ENCODE data around the gene GOLGA8J.
"Not testable (repeated sequence)": the region's sequence is repeated elsewhere in the genome, so short reads cannot be mapped to it uniquely, and the experiment has no call there.

GOLGA8J gene

DNA sequence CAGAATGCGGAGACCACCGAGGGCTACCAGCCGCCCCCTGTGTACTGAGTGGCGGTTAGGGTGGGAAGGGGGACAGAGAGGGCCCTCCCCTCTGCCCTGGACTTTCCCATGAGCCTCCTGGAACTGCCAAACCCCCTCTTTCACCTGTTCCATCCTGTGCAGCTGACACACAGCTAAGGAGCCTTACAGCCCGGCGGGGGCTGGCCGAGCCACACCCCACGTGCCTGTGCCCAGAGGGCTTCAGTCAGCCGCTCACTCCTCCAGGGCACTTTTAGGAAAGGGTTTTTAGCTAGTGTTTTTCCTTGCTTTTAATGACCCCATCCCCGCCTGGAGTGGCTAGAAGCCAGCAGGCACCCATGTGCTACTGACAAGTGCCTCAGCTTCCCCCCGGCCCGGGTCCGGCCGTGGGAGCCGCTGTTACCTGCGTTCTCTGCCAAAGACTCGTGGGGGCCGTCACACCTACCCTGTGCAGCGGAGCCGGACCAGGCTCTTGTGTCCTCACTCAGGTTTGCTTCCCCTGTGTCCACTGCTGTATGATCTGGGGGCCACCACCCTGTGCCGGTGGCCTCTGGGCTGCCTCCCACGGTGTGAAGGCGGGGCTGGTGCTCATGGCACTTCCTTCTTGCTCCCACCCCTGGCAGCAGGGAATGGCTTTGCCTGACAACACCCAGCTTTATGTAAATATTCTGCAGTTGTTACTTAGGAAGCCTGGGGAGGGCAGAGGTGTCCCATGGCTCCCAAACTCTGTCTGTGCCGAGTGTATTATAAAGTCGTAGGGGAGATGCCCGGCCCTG lies 37.3 kb upstream of the GOLGA8J start:
- H3K4me1 ChIP-seq (ENCODE audit: control insufficient read depth, insufficient read depth, low read length); H3K9ac ChIP-seq (ENCODE audit: low read length in 2 of 2); H3K27me3 ChIP-seq (ENCODE audit: control insufficient read depth in 1 of 2, insufficient read depth in 2 of 2, low read length in 2 of 2); H3K36me3 ChIP-seq (ENCODE audit: control insufficient read depth in 2 of 2, insufficient read depth in 2 of 2, low read length in 2 of 2); H3K9me3 ChIP-seq (ENCODE audit: control insufficient read depth in 2 of 2, low read length in 2 of 2); H3K27ac ChIP-seq (ENCODE audit: low read length); H3K4me3 ChIP-seq (ENCODE audit: low read length in 2 of 2): not testable (repeated sequence)

- H3K27me3 ChIP-seq (ENCODE audit: control insufficient read depth in 1 of 2, insufficient read depth in 2 of 2, low read length in 2 of 2): peaks cover 0 to 3% of the 10 kb centered on the region in 2 donors
Observed at GRCh38 chr15:30046430-30046829, 36.3 kb upstream of the GOLGA8J start.

DNA sequence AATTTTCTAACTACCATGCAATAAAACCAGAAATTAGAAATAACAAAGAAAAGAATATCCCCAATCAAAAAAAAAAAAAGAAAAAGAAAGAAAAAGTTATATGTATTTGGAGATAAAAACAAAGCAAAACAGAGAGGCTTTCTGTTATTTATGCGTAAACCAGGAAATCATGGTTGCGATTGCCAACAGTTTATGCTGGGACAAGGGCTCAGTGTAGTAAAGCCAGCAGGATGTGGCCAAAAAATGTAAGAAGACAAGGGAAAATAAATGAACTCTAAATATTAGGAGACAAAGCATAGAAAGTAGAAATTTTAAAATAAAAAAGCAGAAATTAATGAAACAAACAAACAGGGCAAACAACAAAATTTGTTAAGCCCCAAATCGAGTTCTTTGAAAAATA lies 27.2 kb upstream of the GOLGA8J start:
- no peaks in the 10 kb centered on the region for H3K4me1 ChIP-seq (ENCODE audit: control insufficient read depth, insufficient read depth, low read length)
- no peaks in the 10 kb centered on the region for H3K36me3 ChIP-seq (ENCODE audit: control insufficient read depth in 2 of 2, insufficient read depth in 2 of 2, low read length in 2 of 2)
- no peak overlapping the region for H3K27ac ChIP-seq (ENCODE audit: low read length)
- H3K4me3 ChIP-seq (ENCODE audit: low read length in 2 of 2): no peak overlapping the region
- H3K9ac ChIP-seq (ENCODE audit: low read length in 2 of 2): no peak overlapping the region
- no peaks in the 10 kb centered on the region for H3K9me3 ChIP-seq (ENCODE audit: control insufficient read depth in 2 of 2, low read length in 2 of 2)
- H3K27me3 ChIP-seq (ENCODE audit: control insufficient read depth in 1 of 2, insufficient read depth in 2 of 2, low read length in 2 of 2): no peaks in the 10 kb centered on the region

More at GRCh38 chr15:30046430-30046829, 36.3 kb upstream of the GOLGA8J start:
- Histone ChIP-seq H3K27ac (ENCODE audit: low read length) (no peak overlapping the region), H3K4me3 (ENCODE audit: low read length in 2 of 2) (no peak overlapping the region), H3K9me3 (ENCODE audit: control insufficient read depth in 2 of 2, low read length in 2 of 2) (no peaks in the 10 kb centered on the region), H3K36me3 (ENCODE audit: control insufficient read depth in 2 of 2, insufficient read depth in 2 of 2, low read length in 2 of 2) (no peaks in the 10 kb centered on the region), H3K9ac (ENCODE audit: low read length in 2 of 2) (no peak overlapping the region), H3K4me1 (ENCODE audit: control insufficient read depth, insufficient read depth, low read length) (no peaks in the 10 kb centered on the region)

DNA sequence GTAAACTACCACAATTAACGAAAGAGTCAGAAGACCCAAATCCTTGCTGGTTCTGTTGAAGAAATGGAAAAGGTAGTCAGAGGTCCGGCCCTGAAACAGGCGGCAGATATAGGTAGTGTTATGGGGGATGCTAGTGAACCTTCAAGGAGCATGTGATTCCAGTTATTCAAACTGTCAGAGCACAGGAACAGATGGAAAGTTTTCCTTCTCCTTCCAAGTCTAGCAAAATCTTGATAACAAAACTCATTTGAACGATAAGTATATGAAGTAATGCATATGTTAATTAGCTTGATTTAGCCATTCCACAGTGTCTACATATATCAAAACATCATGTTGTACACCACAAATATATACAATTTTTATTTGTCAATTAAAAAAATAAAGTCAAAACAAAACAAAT lies 26.6 kb upstream of the GOLGA8J start:
- Histone ChIP-seq H3K27ac (ENCODE audit: low read length) (no peak overlapping the region), H3K9me3 (ENCODE audit: control insufficient read depth in 2 of 2, low read length in 2 of 2) (no peaks in the 10 kb centered on the region), H3K4me1 (ENCODE audit: control insufficient read depth, insufficient read depth, low read length) (no peaks in the 10 kb centered on the region), H3K36me3 (ENCODE audit: control insufficient read depth in 2 of 2, insufficient read depth in 2 of 2, low read length in 2 of 2) (no peaks in the 10 kb centered on the region), H3K9ac (ENCODE audit: low read length in 2 of 2) (no peak overlapping the region), H3K4me3 (ENCODE audit: low read length in 2 of 2) (no peak overlapping the region), H3K27me3 (ENCODE audit: control insufficient read depth in 1 of 2, insufficient read depth in 2 of 2, low read length in 2 of 2) (no peaks in the 10 kb centered on the region)

- H3K9ac ChIP-seq (ENCODE audit: low read length in 2 of 2): no peak overlapping the region
- H3K9me3 ChIP-seq (ENCODE audit: control insufficient read depth in 2 of 2, low read length in 2 of 2): no peaks in the 10 kb centered on the region
- H3K4me1 ChIP-seq (ENCODE audit: control insufficient read depth, insufficient read depth, low read length): no peaks in the 10 kb centered on the region
- H3K4me3 ChIP-seq (ENCODE audit: low read length in 2 of 2): no peak overlapping the region
- H3K36me3 ChIP-seq (ENCODE audit: control insufficient read depth in 2 of 2, insufficient read depth in 2 of 2, low read length in 2 of 2): no peaks in the 10 kb centered on the region
- H3K27me3 ChIP-seq (ENCODE audit: control insufficient read depth in 1 of 2, insufficient read depth in 2 of 2, low read length in 2 of 2): no peaks in the 10 kb centered on the region
- no peak overlapping the region for H3K27ac ChIP-seq (ENCODE audit: low read length)
Observed at GRCh38 chr15:30059771-30060170, 23.0 kb upstream of the GOLGA8J start.

DNA sequence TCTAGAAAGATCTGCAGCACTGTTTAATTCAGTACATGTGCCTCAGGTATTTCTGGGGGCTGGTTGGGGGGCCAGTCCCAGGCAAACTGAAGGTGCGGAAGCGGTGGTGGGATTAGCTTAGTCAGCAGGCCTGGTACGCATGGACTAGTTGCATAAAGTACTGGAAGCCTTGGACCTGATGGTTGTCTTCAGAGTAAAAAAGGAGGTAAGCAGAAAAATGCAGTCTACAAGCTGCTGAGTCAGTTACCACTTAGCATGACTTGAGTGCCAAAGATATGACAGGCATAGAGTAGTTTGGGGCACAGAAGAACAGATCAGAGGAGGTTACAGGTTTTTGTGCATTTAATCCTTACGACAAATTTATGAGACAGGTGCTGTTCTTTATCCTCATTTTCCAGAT lies 19.9 kb upstream of the GOLGA8J start:
- Histone ChIP-seq H3K4me1 (ENCODE audit: control insufficient read depth, insufficient read depth, low read length) (no peaks in the 10 kb centered on the region), H3K4me3 (ENCODE audit: low read length in 2 of 2) (no peak overlapping the region), H3K9me3 (ENCODE audit: control insufficient read depth in 2 of 2, low read length in 2 of 2) (no peaks in the 10 kb centered on the region), H3K9ac (ENCODE audit: low read length in 2 of 2) (no peak overlapping the region), H3K36me3 (ENCODE audit: control insufficient read depth in 2 of 2, insufficient read depth in 2 of 2, low read length in 2 of 2) (no peaks in the 10 kb centered on the region), H3K27ac (ENCODE audit: low read length) (no peak overlapping the region), H3K27me3 (ENCODE audit: control insufficient read depth in 1 of 2, insufficient read depth in 2 of 2, low read length in 2 of 2) (no peaks in the 10 kb centered on the region)

DNA sequence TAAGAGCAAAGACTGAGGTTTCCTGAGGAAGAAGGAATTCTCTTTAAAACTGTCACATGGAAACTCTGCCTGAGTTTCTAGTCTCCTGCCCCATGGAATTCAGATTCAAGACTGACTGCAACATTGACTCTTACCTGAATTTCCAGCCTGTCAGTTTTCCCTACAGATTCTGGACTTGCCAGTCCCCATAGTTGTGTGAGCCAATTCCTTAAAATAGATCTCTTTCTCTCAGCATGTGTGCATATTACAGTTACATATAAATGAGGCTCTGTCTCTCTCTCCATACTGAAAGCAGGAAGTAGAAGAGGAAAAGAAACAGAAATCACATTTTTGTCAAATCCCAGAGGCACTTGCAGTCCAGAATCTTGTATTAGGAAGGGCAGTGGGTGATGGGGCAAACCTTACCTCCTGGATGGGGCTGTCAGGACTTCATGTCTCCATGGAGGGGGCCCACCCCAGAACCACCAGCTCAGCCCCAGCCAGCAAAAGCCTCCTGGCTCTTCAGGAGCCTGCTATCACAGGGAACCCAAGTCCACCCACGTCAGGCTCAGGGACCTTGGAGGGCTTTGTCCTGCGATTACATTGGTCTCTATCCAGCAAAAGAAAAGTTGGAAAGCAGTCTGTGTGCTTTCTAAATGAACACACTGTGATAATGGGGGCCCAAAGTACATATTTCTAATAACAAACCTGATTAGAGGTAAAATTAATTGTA lies 18.8 kb upstream of the GOLGA8J start:
- no peak overlapping the region for H3K9ac ChIP-seq (ENCODE audit: low read length in 2 of 2)
- no peaks in the 10 kb centered on the region for H3K27me3 ChIP-seq (ENCODE audit: control insufficient read depth in 1 of 2, insufficient read depth in 2 of 2, low read length in 2 of 2)
- no peak overlapping the region for H3K27ac ChIP-seq (ENCODE audit: low read length)
- H3K36me3 ChIP-seq (ENCODE audit: control insufficient read depth in 2 of 2, insufficient read depth in 2 of 2, low read length in 2 of 2): no peaks in the 10 kb centered on the region
- no peaks in the 10 kb centered on the region for H3K4me1 ChIP-seq (ENCODE audit: control insufficient read depth, insufficient read depth, low read length)
- no peak overlapping the region for H3K4me3 ChIP-seq (ENCODE audit: low read length in 2 of 2)
- H3K9me3 ChIP-seq (ENCODE audit: control insufficient read depth in 2 of 2, low read length in 2 of 2): no peaks in the 10 kb centered on the region

DNA sequence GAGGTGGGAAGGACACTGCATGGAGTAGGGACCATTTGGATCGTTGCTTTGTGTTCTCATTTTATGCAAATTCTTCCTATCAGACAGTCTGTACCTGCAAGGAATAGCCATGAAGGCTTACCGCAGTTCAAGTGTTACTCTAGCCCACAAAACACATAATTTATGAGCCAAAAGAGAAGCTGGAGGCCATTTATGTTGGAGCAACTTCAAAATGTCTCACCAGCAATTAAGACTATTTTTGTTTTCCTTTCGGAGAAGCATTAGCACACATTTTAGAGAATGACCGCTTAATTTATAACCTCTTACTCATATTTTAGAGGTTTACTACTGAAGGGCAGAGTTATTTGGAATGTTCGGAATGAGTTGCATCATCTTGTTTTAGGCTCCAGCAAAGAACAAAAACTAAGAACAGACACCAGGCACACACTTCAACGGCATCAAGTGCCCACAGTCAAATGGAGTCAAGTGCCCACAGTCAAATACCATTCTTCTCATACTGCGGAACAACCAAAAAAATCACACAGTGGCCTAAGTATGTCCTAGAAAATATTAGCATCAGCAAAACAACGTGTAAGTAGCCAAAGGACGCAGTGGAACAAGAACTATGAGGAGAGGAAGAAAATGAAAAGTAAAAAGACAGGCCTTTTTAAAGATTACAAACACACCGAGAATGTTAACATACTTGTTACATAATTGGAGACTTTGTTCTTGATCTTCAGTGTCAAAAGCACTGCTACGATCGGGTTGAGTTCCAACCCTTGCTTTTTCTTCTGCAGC lies 17.5 kb upstream of the GOLGA8J start:
- H3K4me1 ChIP-seq (ENCODE audit: control insufficient read depth, insufficient read depth, low read length): no peaks in the 10 kb centered on the region
- H3K9me3 ChIP-seq (ENCODE audit: control insufficient read depth in 2 of 2, low read length in 2 of 2): no peaks in the 10 kb centered on the region
- no peak overlapping the region for H3K9ac ChIP-seq (ENCODE audit: low read length in 2 of 2)
- no peaks in the 10 kb centered on the region for H3K36me3 ChIP-seq (ENCODE audit: control insufficient read depth in 2 of 2, insufficient read depth in 2 of 2, low read length in 2 of 2)
- H3K27me3 ChIP-seq (ENCODE audit: control insufficient read depth in 1 of 2, insufficient read depth in 2 of 2, low read length in 2 of 2): no peaks in the 10 kb centered on the region
- no peak overlapping the region for H3K27ac ChIP-seq (ENCODE audit: low read length)
- H3K4me3 ChIP-seq (ENCODE audit: low read length in 2 of 2): peak overlapping the region in 1 of 2 donors; percentile 24

GRCh38 chr15:30068326-30068725 lies 14.4 kb upstream of the GOLGA8J start:
- H3K27me3 ChIP-seq (ENCODE audit: control insufficient read depth in 1 of 2, insufficient read depth in 2 of 2, low read length in 2 of 2): no peaks in the 10 kb centered on the region
- no peaks in the 10 kb centered on the region for H3K9me3 ChIP-seq (ENCODE audit: control insufficient read depth in 2 of 2, low read length in 2 of 2)
- no peak overlapping the region for H3K9ac ChIP-seq (ENCODE audit: low read length in 2 of 2)
- H3K27ac ChIP-seq (ENCODE audit: low read length): no peak overlapping the region
- no peak overlapping the region for H3K4me3 ChIP-seq (ENCODE audit: low read length in 2 of 2)
- no peaks in the 10 kb centered on the region for H3K36me3 ChIP-seq (ENCODE audit: control insufficient read depth in 2 of 2, insufficient read depth in 2 of 2, low read length in 2 of 2)
- H3K4me1 ChIP-seq (ENCODE audit: control insufficient read depth, insufficient read depth, low read length): no peaks in the 10 kb centered on the region

DNA sequence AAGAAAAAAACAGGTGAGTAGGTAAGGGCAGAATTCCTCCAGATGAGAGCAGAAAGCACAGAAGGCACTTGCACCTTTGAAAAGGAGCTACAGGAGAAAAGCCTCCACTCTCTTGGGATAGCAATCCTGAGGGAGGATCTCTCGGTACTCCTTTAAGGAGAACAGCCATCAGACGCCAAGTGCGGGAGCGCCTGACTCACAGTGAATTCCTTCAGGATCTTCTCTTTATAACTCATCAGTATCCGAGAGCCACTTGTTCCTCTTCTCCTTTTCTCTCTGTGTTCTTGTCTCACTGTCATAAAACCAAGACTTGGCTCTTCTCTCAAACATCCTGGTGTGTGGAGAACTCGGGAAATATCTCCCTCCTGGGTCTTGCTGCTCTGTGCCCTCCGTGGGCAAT lies 10.1 kb upstream of the GOLGA8J start:
- no peaks in the 10 kb centered on the region for H3K36me3 ChIP-seq (ENCODE audit: control insufficient read depth in 2 of 2, insufficient read depth in 2 of 2, low read length in 2 of 2)
- H3K4me3 ChIP-seq (ENCODE audit: low read length in 2 of 2): no peak overlapping the region
- H3K9ac ChIP-seq (ENCODE audit: low read length in 2 of 2): no peak overlapping the region

More for the DNA sequence above, 10.1 kb upstream of the GOLGA8J start:
- Histone ChIP-seq H3K27me3 (ENCODE audit: control insufficient read depth in 1 of 2, insufficient read depth in 2 of 2, low read length in 2 of 2) (no peaks in the 10 kb centered on the region), H3K27ac (ENCODE audit: low read length) (no peak overlapping the region), H3K9me3 (ENCODE audit: control insufficient read depth in 2 of 2, low read length in 2 of 2) (no peaks in the 10 kb centered on the region), H3K4me1 (ENCODE audit: control insufficient read depth, insufficient read depth, low read length) (no peaks in the 10 kb centered on the region)
